ENCODE data around the gene WARS2.

Gene WARS2

GRCh38 chr1:119000371-119001180, 139.9 kb downstream of the WARS2 start:
- H3K4me3 Mint-ChIP-seq = peak overlapping the region; percentile 65 to 77 (median 73)
- peaks cover under 1% of the 10 kb centered on the region for H3K9me3 Mint-ChIP-seq
- peaks cover 38% of the 10 kb centered on the region for H3K4me1 Mint-ChIP-seq
- peaks cover 97% of the 10 kb centered on the region for H3K27me3 Mint-ChIP-seq (ENCODE audit: low read depth)
- no peaks in the 10 kb centered on the region for H3K36me3 Mint-ChIP-seq (ENCODE audit: low read depth)
- TF ChIP-seq, protein P1, sequence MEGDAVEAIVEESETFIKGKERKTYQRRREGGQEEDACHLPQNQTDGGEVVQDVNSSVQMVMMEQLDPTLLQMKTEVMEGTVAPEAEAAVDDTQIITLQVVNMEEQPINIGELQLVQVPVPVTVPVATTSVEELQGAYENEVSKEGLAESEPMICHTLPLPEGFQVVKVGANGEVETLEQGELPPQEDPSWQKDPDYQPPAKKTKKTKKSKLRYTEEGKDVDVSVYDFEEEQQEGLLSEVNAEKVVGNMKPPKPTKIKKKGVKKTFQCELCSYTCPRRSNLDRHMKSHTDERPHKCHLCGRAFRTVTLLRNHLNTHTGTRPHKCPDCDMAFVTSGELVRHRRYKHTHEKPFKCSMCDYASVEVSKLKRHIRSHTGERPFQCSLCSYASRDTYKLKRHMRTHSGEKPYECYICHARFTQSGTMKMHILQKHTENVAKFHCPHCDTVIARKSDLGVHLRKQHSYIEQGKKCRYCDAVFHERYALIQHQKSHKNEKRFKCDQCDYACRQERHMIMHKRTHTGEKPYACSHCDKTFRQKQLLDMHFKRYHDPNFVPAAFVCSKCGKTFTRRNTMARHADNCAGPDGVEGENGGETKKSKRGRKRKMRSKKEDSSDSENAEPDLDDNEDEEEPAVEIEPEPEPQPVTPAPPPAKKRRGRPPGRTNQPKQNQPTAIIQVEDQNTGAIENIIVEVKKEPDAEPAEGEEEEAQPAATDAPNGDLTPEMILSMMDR (IDR thresholded peaks at IDR 0.05; ENCODE audit: unreplicated experiment in 3 of 3) = no peak
- H3K27ac Mint-ChIP-seq = no peak overlapping the region

DNA sequence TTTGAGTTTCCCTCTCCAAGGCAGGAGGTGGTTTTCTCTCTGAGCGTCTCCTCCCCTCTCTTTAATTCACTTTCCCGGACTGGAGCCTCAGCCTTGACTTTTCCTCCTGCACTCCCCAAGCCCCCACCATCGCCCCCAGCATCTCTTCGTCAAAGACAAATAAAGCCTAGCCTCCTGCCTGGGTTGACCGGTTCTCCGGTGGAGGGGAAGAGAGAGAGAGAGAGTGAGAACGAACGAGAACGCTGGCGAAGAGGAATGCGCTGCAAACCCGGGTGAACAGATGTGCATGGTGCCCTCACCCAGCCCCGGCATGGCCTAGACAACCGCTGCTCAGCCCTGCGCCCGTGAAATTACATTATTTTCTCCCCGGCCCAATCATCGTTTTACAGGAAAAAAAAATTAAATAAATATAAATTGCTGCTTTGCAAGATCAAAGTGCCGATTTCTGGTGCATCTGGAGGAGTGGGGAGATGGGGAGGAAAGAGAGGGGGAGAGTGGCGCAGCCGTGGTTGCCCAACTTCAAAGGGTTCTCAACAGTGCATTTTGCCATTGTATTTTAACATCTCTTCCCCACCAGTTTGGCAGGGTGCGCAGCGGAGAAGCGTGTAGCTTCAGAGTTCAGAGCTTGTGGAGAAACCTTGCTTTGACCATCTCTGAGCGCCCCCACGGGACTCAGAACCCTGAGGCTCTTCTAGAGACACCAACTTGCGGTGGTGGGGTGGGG, 140.9 kb downstream of the WARS2 start:
- TF ChIP-seq, protein P1 (IDR thresholded peaks at IDR 0.05; ENCODE audit: unreplicated experiment in 3 of 3) = no peak
- Mint-ChIP-seq H3K4me1 (peaks cover 38% of the 10 kb centered on the region), H3K27ac (no peak overlapping the region), H3K9me3 (no peaks in the 10 kb centered on the region), H3K36me3 (ENCODE audit: low read depth) (no peaks in the 10 kb centered on the region), H3K27me3 (ENCODE audit: low read depth) (peaks cover 98% of the 10 kb centered on the region), H3K4me3 (peak overlapping the region; percentile 21 to 74 (median 65))

- H3K4me1 Mint-ChIP-seq = peaks cover 46% of the 10 kb centered on the region
- no peaks in the 10 kb centered on the region for H3K36me3 Mint-ChIP-seq (ENCODE audit: low read depth)
- H3K9me3 Mint-ChIP-seq = no peaks in the 10 kb centered on the region
- TF ChIP-seq, protein P1 (IDR thresholded peaks at IDR 0.05; ENCODE audit: unreplicated experiment in 3 of 3) = no peak
- H3K4me3 Mint-ChIP-seq = peak overlapping the region in 2 of 3 experiments; percentile 12 to 46
- H3K27ac Mint-ChIP-seq = no peak overlapping the region
- peaks cover 98% of the 10 kb centered on the region for H3K27me3 Mint-ChIP-seq (ENCODE audit: low read depth)
Measured at GRCh38 chr1:118998171-118998570, 142.3 kb downstream of the WARS2 start.

GRCh38 chr1:118997225-118997624, 143.2 kb downstream of the WARS2 start:
- Mint-ChIP-seq H3K4me1 (peaks cover 45% of the 10 kb centered on the region), H3K27ac (no peak overlapping the region), H3K4me3 (no peak overlapping the region), H3K9me3 (no peaks in the 10 kb centered on the region), H3K27me3 (ENCODE audit: low read depth) (peaks cover 97% of the 10 kb centered on the region), H3K36me3 (ENCODE audit: low read depth) (no peaks in the 10 kb centered on the region)
- TF ChIP-seq, protein P1 (IDR thresholded peaks at IDR 0.05; ENCODE audit: unreplicated experiment in 3 of 3) = no peak

GRCh38 chr1:118995312-118996016, 145.0 kb downstream of the WARS2 start:
- TF ChIP-seq, protein P1 (IDR thresholded peaks at IDR 0.05; ENCODE audit: unreplicated experiment in 3 of 3) = no peak
- H3K27me3 Mint-ChIP-seq (ENCODE audit: low read depth) = peaks cover 97% of the 10 kb centered on the region
- no peak overlapping the region for H3K27ac Mint-ChIP-seq
- H3K4me1 Mint-ChIP-seq = peaks cover 39% of the 10 kb centered on the region
- no peak overlapping the region for H3K4me3 Mint-ChIP-seq
- H3K36me3 Mint-ChIP-seq (ENCODE audit: low read depth) = no peaks in the 10 kb centered on the region
- no peaks in the 10 kb centered on the region for H3K9me3 Mint-ChIP-seq

All from nephron (organoid).